ENCODE data around the gene METTL26. TPM values are rescaled to one million over a fixed set of nuclear protein-coding genes. Genes with fewer than 3 reads are reported as not detected.

METTL26 gene
- total RNA-seq, 1 donor: 76.0 TPM

DNA sequence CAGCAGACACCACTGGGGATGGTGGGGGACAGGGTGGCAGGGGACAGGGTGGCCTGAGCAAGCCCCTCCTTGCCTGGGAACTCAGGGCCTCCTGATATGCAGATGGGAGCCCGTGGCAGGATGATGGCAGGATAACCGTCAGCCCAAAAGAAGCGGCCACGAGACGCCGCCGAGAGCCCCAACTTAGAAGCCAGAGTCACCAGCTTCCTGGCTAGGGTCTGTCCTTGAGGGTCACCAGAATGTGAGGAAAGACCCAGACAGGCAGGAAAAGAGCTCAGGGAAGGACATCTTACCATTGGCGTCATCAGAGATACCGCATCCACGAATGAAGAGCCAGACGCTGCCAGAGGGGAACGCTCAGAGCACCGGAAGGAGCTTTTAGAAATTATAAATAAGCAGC lies 26.8 kb downstream of the METTL26 start:
- H3K27ac ChIP-seq (ENCODE audit: low read depth, low read length): no peak overlapping the region
- no peak overlapping the region for H2AFZ ChIP-seq (ENCODE audit: low read length)
- TF ChIP-seq, protein P1, sequence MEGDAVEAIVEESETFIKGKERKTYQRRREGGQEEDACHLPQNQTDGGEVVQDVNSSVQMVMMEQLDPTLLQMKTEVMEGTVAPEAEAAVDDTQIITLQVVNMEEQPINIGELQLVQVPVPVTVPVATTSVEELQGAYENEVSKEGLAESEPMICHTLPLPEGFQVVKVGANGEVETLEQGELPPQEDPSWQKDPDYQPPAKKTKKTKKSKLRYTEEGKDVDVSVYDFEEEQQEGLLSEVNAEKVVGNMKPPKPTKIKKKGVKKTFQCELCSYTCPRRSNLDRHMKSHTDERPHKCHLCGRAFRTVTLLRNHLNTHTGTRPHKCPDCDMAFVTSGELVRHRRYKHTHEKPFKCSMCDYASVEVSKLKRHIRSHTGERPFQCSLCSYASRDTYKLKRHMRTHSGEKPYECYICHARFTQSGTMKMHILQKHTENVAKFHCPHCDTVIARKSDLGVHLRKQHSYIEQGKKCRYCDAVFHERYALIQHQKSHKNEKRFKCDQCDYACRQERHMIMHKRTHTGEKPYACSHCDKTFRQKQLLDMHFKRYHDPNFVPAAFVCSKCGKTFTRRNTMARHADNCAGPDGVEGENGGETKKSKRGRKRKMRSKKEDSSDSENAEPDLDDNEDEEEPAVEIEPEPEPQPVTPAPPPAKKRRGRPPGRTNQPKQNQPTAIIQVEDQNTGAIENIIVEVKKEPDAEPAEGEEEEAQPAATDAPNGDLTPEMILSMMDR (IDR thresholded peaks at IDR 0.05; ENCODE audit: extremely low read depth, low read depth, low read length): no peak
- no peak for DNase-seq (ENCODE audit: insufficient read length, low spot score, missing footprints)
- no peaks in the 10 kb centered on the region for H3K4me1 ChIP-seq (ENCODE audit: insufficient read depth, low read length)
- peaks cover 31% of the 10 kb centered on the region for H4K20me1 ChIP-seq (ENCODE audit: insufficient read depth, low read length)
- H3K4me2 ChIP-seq (ENCODE audit: insufficient read depth, low read length): no peak overlapping the region
- peaks cover 40% of the 10 kb centered on the region for H3K79me2 ChIP-seq (ENCODE audit: insufficient read depth, low read length)
- H3K27me3 ChIP-seq (ENCODE audit: insufficient read depth, low read length): no peaks in the 10 kb centered on the region
- H3K9me3 ChIP-seq (ENCODE audit: low read depth, low read length): no peaks in the 10 kb centered on the region
- no peak overlapping the region for H3K4me3 ChIP-seq (ENCODE audit: insufficient read depth, low read length)
- H3K36me3 ChIP-seq (ENCODE audit: insufficient read depth, low read length): no peaks in the 10 kb centered on the region

DNA sequence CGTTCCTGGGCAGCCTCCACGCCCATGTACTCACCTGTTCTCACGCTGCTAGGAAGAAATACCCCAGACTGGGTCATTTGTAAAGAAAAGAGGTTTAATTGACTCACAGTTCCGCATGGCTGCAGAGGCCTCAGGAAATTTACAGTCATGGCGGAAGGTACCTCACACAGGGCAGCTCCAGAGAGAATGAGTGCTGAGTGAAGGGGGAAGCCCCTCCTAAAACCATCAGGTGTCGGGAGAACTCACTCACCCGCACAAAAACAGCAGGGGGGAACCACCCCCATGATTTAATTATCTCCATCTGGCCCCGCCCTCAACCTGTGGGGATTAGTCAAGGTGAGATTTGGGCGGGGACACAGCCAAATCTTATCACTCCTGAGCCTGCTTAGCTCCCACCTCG lies 28.1 kb downstream of the METTL26 start:
- DNase-seq (ENCODE audit: insufficient read length, low spot score, missing footprints): no peak
- TF ChIP-seq, protein P1 (IDR thresholded peaks at IDR 0.05; ENCODE audit: extremely low read depth, low read depth, low read length): no peak
- Histone ChIP-seq H3K27me3 (ENCODE audit: insufficient read depth, low read length) (no peaks in the 10 kb centered on the region), H3K27ac (ENCODE audit: low read depth, low read length) (no peak overlapping the region), H3K79me2 (ENCODE audit: insufficient read depth, low read length) (peaks cover 47% of the 10 kb centered on the region), H2AFZ (ENCODE audit: low read length) (no peak overlapping the region), H3K9me3 (ENCODE audit: low read depth, low read length) (no peaks in the 10 kb centered on the region), H3K4me2 (ENCODE audit: insufficient read depth, low read length) (no peak overlapping the region), H3K36me3 (ENCODE audit: insufficient read depth, low read length) (no peaks in the 10 kb centered on the region), H3K4me3 (ENCODE audit: insufficient read depth, low read length) (no peak overlapping the region), H4K20me1 (ENCODE audit: insufficient read depth, low read length) (peaks cover 39% of the 10 kb centered on the region), H3K4me1 (ENCODE audit: insufficient read depth, low read length) (no peaks in the 10 kb centered on the region)

DNA sequence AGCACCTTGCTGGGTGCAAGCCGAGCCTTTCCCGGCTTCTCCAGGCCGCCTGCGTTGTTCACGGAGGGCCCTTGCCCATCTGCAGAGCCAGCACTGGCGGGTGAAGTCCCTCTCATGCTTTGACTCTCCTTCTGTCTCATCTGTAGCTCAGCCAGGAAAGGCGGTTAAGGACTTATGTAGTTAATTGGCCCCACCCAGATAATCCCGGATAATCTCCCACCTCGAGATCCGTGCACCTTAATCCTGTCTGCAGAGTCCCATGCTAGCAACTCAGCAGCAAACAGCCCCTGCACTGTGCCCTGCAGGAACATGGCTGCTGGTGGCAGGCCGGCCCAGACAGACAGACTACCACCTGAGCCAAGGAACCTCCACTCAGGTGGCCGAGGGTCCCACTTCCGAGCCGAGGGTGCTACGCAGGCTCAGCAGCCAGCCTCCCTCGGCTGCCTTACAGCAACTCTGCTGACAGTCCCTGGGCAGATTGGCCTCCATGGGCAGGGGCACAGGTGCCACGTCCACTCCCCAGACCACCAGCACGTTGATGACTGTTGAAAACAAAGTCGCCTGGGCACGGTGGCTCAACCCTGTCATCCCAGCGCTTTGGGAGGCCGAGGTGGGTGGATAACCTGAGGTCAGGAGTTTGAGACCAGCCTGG lies 29.3 kb downstream of the METTL26 start:
- Histone ChIP-seq H2AFZ (ENCODE audit: low read length) (no peak overlapping the region), H3K4me2 (ENCODE audit: insufficient read depth, low read length) (no peak overlapping the region), H3K27ac (ENCODE audit: low read depth, low read length) (no peak overlapping the region), H3K79me2 (ENCODE audit: insufficient read depth, low read length) (peaks cover 51% of the 10 kb centered on the region), H3K27me3 (ENCODE audit: insufficient read depth, low read length) (no peaks in the 10 kb centered on the region), H3K4me3 (ENCODE audit: insufficient read depth, low read length) (no peak overlapping the region), H3K4me1 (ENCODE audit: insufficient read depth, low read length) (no peaks in the 10 kb centered on the region), H4K20me1 (ENCODE audit: insufficient read depth, low read length) (peaks cover 43% of the 10 kb centered on the region), H3K36me3 (ENCODE audit: insufficient read depth, low read length) (no peaks in the 10 kb centered on the region), H3K9me3 (ENCODE audit: low read depth, low read length) (no peaks in the 10 kb centered on the region)
- peak; percentile 45 for DNase-seq (ENCODE audit: insufficient read length, low spot score, missing footprints)
- TF ChIP-seq, protein P1 (IDR thresholded peaks at IDR 0.05; ENCODE audit: extremely low read depth, low read depth, low read length): no peak

DNA sequence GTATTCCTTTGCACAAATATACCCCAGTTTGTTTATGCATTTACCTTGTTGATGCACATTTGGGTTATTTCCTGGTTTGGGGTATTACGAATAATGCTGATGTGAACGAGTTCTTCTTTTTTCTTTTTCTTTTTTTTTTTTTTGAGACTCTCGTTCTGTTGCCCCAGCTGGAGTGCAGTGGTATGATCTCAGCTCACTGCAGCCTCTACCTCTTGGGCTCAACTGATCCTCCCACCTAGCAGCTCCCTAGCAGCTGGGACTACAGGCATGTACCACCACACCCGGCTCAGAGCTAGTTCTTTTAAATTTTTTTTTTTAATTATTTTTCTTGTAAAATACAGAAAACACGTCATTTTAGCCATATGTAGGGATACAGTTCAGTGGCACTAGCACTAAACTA lies 32.2 kb downstream of the METTL26 start:
- Histone ChIP-seq H3K4me1 (ENCODE audit: insufficient read depth, low read length) (no peaks in the 10 kb centered on the region), H3K9me3 (ENCODE audit: low read depth, low read length) (no peaks in the 10 kb centered on the region), H3K27me3 (ENCODE audit: insufficient read depth, low read length) (no peaks in the 10 kb centered on the region), H3K79me2 (ENCODE audit: insufficient read depth, low read length) (peaks cover 51% of the 10 kb centered on the region), H3K4me3 (ENCODE audit: insufficient read depth, low read length) (no peak overlapping the region), H3K27ac (ENCODE audit: low read depth, low read length) (no peak overlapping the region), H4K20me1 (ENCODE audit: insufficient read depth, low read length) (peaks cover 40% of the 10 kb centered on the region), H2AFZ (ENCODE audit: low read length) (no peak overlapping the region), H3K36me3 (ENCODE audit: insufficient read depth, low read length) (peaks cover 4% of the 10 kb centered on the region), H3K4me2 (ENCODE audit: insufficient read depth, low read length) (no peak overlapping the region)
- TF ChIP-seq, protein P1 (IDR thresholded peaks at IDR 0.05; ENCODE audit: extremely low read depth, low read depth, low read length): no peak
- DNase-seq (ENCODE audit: insufficient read length, low spot score, missing footprints): peak; percentile 56

Data from osteoblast (primary cell).